Measurements from ENCODE around the gene PSME1. TPM values are rescaled to one million over a fixed set of nuclear protein-coding genes. Genes with fewer than 3 reads are reported as not detected.

The PSME1 gene
- total and polyA plus RNA-seq, 2 of the 13 experiments (the other 11 are each of a cell fraction or from before 2014, with no cell fraction given): 159 to 608 TPM

DNA sequence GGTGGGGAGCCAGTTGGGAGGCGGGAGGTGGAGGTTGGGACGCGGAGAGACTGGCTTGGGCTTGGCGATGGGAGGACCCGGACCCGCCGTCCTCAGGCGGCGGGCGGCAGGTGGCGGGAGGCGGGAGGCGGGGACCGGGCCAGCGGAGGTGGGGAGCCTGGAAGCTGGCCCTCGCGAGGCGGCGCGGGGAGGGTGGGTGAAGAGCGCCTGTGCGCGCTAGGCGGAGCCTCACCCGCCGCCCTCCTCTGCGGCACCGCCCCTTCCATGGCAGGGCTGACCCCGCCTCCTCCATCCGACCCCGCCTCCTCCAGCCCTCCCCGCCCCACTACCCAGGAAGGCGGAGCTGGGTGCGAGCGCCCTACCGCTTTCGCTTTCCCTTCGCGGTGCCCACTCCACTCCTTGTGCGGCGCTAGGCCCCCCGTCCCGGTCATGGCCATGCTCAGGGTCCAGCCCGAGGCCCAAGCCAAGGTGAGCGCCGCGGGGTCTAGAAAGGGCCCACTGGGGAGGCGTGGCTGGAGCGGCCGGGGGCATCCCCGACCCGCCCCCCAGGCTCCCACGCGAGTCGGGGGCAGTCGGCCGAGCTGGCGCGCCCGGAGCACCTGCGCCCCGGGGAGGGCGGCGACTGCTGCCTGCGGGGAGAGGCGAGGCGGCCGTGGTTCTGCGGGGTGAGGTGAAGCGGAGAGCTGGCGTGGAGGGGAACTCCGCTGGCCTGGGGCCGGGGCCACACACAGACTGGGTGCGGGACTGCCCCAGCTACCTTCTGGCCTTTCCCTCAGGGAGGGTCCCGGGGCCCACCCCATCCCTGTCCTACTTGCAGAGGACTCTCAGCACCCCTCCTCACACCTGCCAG, at the start of gene PSME1 (continued):
- TF ChIP-seq, protein P1, sequence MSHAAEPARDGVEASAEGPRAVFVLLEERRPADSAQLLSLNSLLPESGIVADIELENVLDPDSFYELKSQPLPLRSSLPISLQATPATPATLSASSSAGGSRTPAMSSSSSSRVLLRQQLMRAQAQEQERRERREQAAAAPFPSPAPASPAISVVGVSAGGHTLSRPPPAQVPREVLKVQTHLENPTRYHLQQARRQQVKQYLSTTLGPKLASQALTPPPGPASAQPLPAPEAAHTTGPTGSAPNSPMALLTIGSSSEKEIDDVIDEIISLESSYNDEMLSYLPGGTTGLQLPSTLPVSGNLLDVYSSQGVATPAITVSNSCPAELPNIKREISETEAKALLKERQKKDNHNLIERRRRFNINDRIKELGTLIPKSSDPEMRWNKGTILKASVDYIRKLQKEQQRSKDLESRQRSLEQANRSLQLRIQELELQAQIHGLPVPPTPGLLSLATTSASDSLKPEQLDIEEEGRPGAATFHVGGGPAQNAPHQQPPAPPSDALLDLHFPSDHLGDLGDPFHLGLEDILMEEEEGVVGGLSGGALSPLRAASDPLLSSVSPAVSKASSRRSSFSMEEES (CRISPR knock-in tag; IDR thresholded peaks at IDR 0.05): no peak; the same call in 1 of the 2 replicates
- peak; percentile 89 for TF ChIP-seq HOXA3 (CRISPR knock-in tag; IDR thresholded peaks at IDR 0.05)
- TF ChIP-seq, protein P2, sequence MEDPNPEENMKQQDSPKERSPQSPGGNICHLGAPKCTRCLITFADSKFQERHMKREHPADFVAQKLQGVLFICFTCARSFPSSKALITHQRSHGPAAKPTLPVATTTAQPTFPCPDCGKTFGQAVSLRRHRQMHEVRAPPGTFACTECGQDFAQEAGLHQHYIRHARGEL (CRISPR knock-in tag; IDR thresholded peaks at IDR 0.05): peak; percentile 80
- no peak for TF ChIP-seq MAFK (conservative IDR thresholded peaks at IDR 0.05 in 1 of 2, IDR thresholded peaks at IDR 0.05 in 1 of 2; ENCODE audit: low read length in 2 of 2)
- no peak for TF ChIP-seq RAD51 (IDR thresholded peaks at IDR 0.05; ENCODE audit: borderline replicate concordance)
- peak; percentile 85; the same call in 1 of the 2 replicates for TF ChIP-seq ZNF614 (CRISPR knock-in tag; IDR thresholded peaks at IDR 0.05; ENCODE audit: borderline replicate concordance)
- TF ChIP-seq DBP (CRISPR knock-in tag; IDR thresholded peaks at IDR 0.05; ENCODE audit: not compliant biosample characterization): peak; percentile 70
- no peak; the same call in 1 of the 2 replicates for TF ChIP-seq KDM1A (CRISPR knock-in tag; IDR thresholded peaks at IDR 0.05)
- TF ChIP-seq SRSF9 (IDR thresholded peaks at IDR 0.05; ENCODE audit: borderline replicate concordance, insufficient read depth, low read depth, low read length, poor library complexity, severe bottlenecking): no peak
- no peak for TF ChIP-seq PRPF4 (IDR thresholded peaks at IDR 0.05; ENCODE audit: low read depth, low read length, poor library complexity, severe bottlenecking)
- TF ChIP-seq, protein P3, sequence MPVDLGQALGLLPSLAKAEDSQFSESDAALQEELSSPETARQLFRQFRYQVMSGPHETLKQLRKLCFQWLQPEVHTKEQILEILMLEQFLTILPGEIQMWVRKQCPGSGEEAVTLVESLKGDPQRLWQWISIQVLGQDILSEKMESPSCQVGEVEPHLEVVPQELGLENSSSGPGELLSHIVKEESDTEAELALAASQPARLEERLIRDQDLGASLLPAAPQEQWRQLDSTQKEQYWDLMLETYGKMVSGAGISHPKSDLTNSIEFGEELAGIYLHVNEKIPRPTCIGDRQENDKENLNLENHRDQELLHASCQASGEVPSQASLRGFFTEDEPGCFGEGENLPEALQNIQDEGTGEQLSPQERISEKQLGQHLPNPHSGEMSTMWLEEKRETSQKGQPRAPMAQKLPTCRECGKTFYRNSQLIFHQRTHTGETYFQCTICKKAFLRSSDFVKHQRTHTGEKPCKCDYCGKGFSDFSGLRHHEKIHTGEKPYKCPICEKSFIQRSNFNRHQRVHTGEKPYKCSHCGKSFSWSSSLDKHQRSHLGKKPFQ (CRISPR knock-in tag; IDR thresholded peaks at IDR 0.05; ENCODE audit: insufficient replicate concordance): no peak
- no peak for TF ChIP-seq ZNF580 (CRISPR knock-in tag; IDR thresholded peaks at IDR 0.05; ENCODE audit: borderline replicate concordance, low read depth)
- TF ChIP-seq LBX2 (CRISPR knock-in tag; IDR thresholded peaks at IDR 0.05; ENCODE audit: borderline replicate concordance): peak; percentile 96
- no peak for TF ChIP-seq TCF7L2 (IDR thresholded peaks at IDR 0.05; ENCODE audit: low read depth, low read length)
- peak; percentile 52; the same call in 1 of the 2 replicates for TF ChIP-seq TBX3 (IDR thresholded peaks at IDR 0.05; ENCODE audit: borderline replicate concordance)
- TF ChIP-seq RFX1 (IDR thresholded peaks at IDR 0.05): no peak
- peak; percentile 11; the same call in 1 of the 2 replicates for TF ChIP-seq TFAP4 (IDR thresholded peaks at IDR 0.05; ENCODE audit: borderline replicate concordance, low read depth)
- peak; percentile 95 for TF ChIP-seq SALL1 (CRISPR knock-in tag; IDR thresholded peaks at IDR 0.05)
- TF ChIP-seq AGO2 (optimal IDR thresholded peaks at IDR 0.05; ENCODE audit: low read depth, low read length): peak; percentile 97
- TF ChIP-seq, protein P4, sequence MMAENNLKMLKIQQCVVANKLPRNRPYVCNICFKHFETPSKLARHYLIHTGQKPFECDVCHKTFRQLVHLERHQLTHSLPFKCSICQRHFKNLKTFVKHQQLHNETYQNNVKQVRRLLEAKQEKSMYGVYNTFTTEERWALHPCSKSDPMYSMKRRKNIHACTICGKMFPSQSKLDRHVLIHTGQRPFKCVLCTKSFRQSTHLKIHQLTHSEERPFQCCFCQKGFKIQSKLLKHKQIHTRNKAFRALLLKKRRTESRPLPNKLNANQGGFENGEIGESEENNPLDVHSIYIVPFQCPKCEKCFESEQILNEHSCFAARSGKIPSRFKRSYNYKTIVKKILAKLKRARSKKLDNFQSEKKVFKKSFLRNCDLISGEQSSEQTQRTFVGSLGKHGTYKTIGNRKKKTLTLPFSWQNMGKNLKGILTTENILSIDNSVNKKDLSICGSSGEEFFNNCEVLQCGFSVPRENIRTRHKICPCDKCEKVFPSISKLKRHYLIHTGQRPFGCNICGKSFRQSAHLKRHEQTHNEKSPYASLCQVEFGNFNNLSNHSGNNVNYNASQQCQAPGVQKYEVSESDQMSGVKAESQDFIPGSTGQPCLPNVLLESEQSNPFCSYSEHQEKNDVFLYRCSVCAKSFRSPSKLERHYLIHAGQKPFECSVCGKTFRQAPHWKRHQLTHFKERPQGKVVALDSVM (CRISPR knock-in tag; IDR thresholded peaks at IDR 0.05): no peak

All from HepG2 (cell line).